H1 (cell line): Measurements from ENCODE around the gene MPP2. TPM values are rescaled to one million over a fixed set of nuclear protein-coding genes. Genes with fewer than 3 reads are reported as not detected.
"Not testable (repeated sequence)": the region's sequence is repeated elsewhere in the genome, so short reads cannot be mapped to it uniquely, and the experiment has no call there.

Experiments used
- CTCF ChIA-PET: fragments of 300-600 bp; sonication (Branson Sonifier 250); formaldehyde crosslinking; loops from one replicate; lab custom pipeline; 2021; ENCODE audit not compliant: partially characterized antibody; lab: Charles Lee
- POLR2A ChIA-PET: fragments of 300-600 bp; sonication (Branson Sonifier 250); formaldehyde crosslinking; loops from one replicate; lab custom pipeline; 2021; ENCODE audit warnings: inconsistent platforms; ENCODE audit not compliant: partially characterized antibody; lab: Charles Lee
- DNase-seq, 2 experiments: peaks; one replicate each; pipeline versions ENCODE4 v3.0.0 to v3.0.0-alpha.2; 2010 to 2022; ENCODE audit warnings: low spot score in 2 of 2, low read depth in 1 of 2, mixed read lengths in 1 of 2
- FAIRE-seq: peaks from 2 replicates; lab custom pipeline; 2011; peaks lifted over from hg19 to GRCh38; lab: Jason Lieb, UNC
- H2AFZ ChIP-seq: 2 replicates; pipeline ENCODE4 v1.8.1; 2012; ENCODE audit warnings: low read length, inconsistent platforms
- H2AK5ac ChIP-seq: 2 replicates; pipeline ENCODE4 v1.6.1; 2013; ENCODE audit warnings: low read depth, low read length
- H2BK120ac ChIP-seq: replicated peaks from 2 replicates; pipeline ENCODE3; 2013; ENCODE audit warnings: low read depth, low read length, inconsistent platforms
- H2BK12ac ChIP-seq: 2 replicates; pipeline ENCODE4 v1.6.1; 2013; ENCODE audit warnings: low read depth, low read length
- H2BK15ac ChIP-seq: 2 replicates; pipeline ENCODE4 v1.6.1; 2013; ENCODE audit warnings: low read length
- H2BK20ac ChIP-seq: 2 replicates; pipeline ENCODE4 v1.6.1; 2013; ENCODE audit warnings: low read length
- H2BK5ac ChIP-seq: 2 replicates; pipeline ENCODE4 v1.6.1; 2013; ENCODE audit warnings: low read depth, low read length
- H3K14ac ChIP-seq: 2 replicates; pipeline ENCODE4 v1.6.1; 2013; ENCODE audit warnings: inconsistent platforms; ENCODE audit not compliant: insufficient read length
- H3K18ac ChIP-seq: 2 replicates; pipeline ENCODE4 v1.6.1; 2013; ENCODE audit warnings: low read length; ENCODE audit errors: extremely low read depth
- H3K23ac ChIP-seq: 2 replicates; pipeline ENCODE4 v1.6.1; 2013; ENCODE audit warnings: inconsistent platforms; ENCODE audit not compliant: insufficient read length
- H3K23me2 ChIP-seq: 2 replicates; pipeline ENCODE4 v1.6.1; 2013; ENCODE audit warnings: low read depth, low read length
- H3K27ac ChIP-seq: 2 replicates; pipeline ENCODE4 v1.6.1; 2011; ENCODE audit warnings: low read depth, low read length, inconsistent platforms
- H3K27me3 ChIP-seq, 4 experiments: replicated peaks in 1 of 4; 1 replicate in 1 of 4; 2 replicates in 3 of 4; pipeline versions ENCODE4 v1.6.1 to v1.8.1; 2011 to 2013; ENCODE audit warnings: low read length in 3 of 4, mild to moderate bottlenecking in 3 of 4, inconsistent platforms in 2 of 4, mixed read lengths in 2 of 4, moderate library complexity in 1 of 4; ENCODE audit not compliant: control insufficient read depth in 3 of 4, insufficient read depth in 3 of 4; ENCODE audit errors: extremely low read depth in 1 of 4
- H3K36me3 ChIP-seq, 4 experiments: 2 replicates each; pipeline versions ENCODE4 v1.6.1 to v1.8.1; 2011 to 2013; ENCODE audit warnings: mild to moderate bottlenecking in 4 of 4, low read length in 3 of 4, moderate library complexity in 2 of 4, control low read depth in 1 of 4, inconsistent platforms in 1 of 4; ENCODE audit not compliant: insufficient read depth in 4 of 4, control insufficient read depth in 2 of 4
- H3K4ac ChIP-seq: replicated peaks from 2 replicates; pipeline ENCODE3; 2013; ENCODE audit warnings: low read length, low read depth, mixed read lengths, inconsistent platforms; ENCODE audit not compliant: insufficient read length
- H3K4me1 ChIP-seq, 4 experiments: replicated peaks in 1 of 4; 1 replicate in 1 of 4; 2 replicates in 3 of 4; pipeline versions ENCODE4 v1.6.1 to v1.8.1; 2011 to 2013; ENCODE audit warnings: low read length in 3 of 4, inconsistent platforms in 2 of 4, mixed read lengths in 1 of 4; ENCODE audit not compliant: insufficient read depth in 4 of 4, control insufficient read depth in 3 of 4
- H3K4me2 ChIP-seq, 2 experiments: 2 replicates each; pipeline versions ENCODE4 v1.6.1 to v1.8.1; 2011 to 2013; ENCODE audit warnings: low read depth in 2 of 2, low read length in 2 of 2, control low read depth in 1 of 2, inconsistent platforms in 1 of 2, mild to moderate bottlenecking in 1 of 2; ENCODE audit not compliant: insufficient read depth in 1 of 2
- H3K4me3 ChIP-seq, 4 experiments: fragments of 200-600, 300-600 bp in 1 of 4; sonication (generic), shearing (Covaris generic), sonication (Bioruptor Twin) in 1 of 4; 2 replicates each; pipeline versions ENCODE4 v1.5.1 to v1.8.1; 2011 to 2016; ENCODE audit warnings: low read length in 4 of 4, low read depth in 3 of 4, control low read depth in 2 of 4, inconsistent platforms in 2 of 4, mild to moderate bottlenecking in 2 of 4, mixed read lengths in 1 of 4, moderate library complexity in 1 of 4; ENCODE audit not compliant: insufficient read depth in 2 of 4; ENCODE audit errors: extremely low read depth in 1 of 4
- H3K56ac ChIP-seq: replicated peaks from 2 replicates; pipeline ENCODE3; 2013; ENCODE audit warnings: low read depth, mild to moderate bottlenecking, mixed read lengths, low read length, inconsistent platforms; ENCODE audit not compliant: insufficient read length
- H3K79me1 ChIP-seq: 2 replicates; pipeline ENCODE4 v1.6.1; 2013; ENCODE audit warnings: low read depth, low read length, control low read depth
- H3K79me2 ChIP-seq, 2 experiments: 2 replicates each; pipeline versions ENCODE4 v1.6.1 to v1.8.1; 2012 to 2013; ENCODE audit warnings: low read length in 2 of 2, mild to moderate bottlenecking in 2 of 2, inconsistent platforms in 1 of 2; ENCODE audit not compliant: insufficient read depth in 2 of 2, control insufficient read depth in 1 of 2
- H3K9ac ChIP-seq, 4 experiments: replicated peaks in 1 of 4; 1 replicate in 1 of 4; 2 replicates in 3 of 4; pipeline versions ENCODE4 v1.6.1 to v1.8.1; 2011 to 2013; ENCODE audit warnings: low read depth in 3 of 4, low read length in 3 of 4, control low read depth in 2 of 4, mild to moderate bottlenecking in 2 of 4, moderate library complexity in 2 of 4, inconsistent platforms in 1 of 4; ENCODE audit errors: extremely low read depth in 1 of 4
- H3K9me3 ChIP-seq, 2 experiments: 2 replicates each; pipeline versions ENCODE4 v1.6.1 to v1.8.1; 2012 to 2013; ENCODE audit warnings: mild to moderate bottlenecking in 2 of 2, moderate library complexity in 2 of 2, control low read depth in 1 of 2, inconsistent platforms in 1 of 2, low read depth in 1 of 2, low read length in 1 of 2, mixed read lengths in 1 of 2; ENCODE audit not compliant: insufficient read depth in 2 of 2
- H4K20me1 ChIP-seq, 2 experiments: replicated peaks in 1 of 2; 2 replicates each; pipeline versions ENCODE3 to v1.8.1; 2011 to 2013; ENCODE audit warnings: inconsistent platforms in 2 of 2, low read length in 2 of 2, mild to moderate bottlenecking in 1 of 2; ENCODE audit not compliant: insufficient read depth in 2 of 2, control insufficient read depth in 1 of 2
- H4K5ac ChIP-seq: 2 replicates; pipeline ENCODE4 v1.6.1; 2013; ENCODE audit warnings: low read length, low read depth, mixed read lengths, inconsistent platforms; ENCODE audit not compliant: insufficient read length
- H4K8ac ChIP-seq: 2 replicates; pipeline ENCODE4 v1.8.0; 2013; ENCODE audit warnings: mild to moderate bottlenecking, moderate library complexity, low read length, inconsistent platforms; ENCODE audit not compliant: insufficient read depth; ENCODE audit errors: extremely low read depth
- H4K91ac ChIP-seq: replicated peaks from 2 replicates; pipeline ENCODE3; 2013; ENCODE audit warnings: low read length, mixed read lengths, inconsistent platforms; ENCODE audit not compliant: insufficient read length
- WGBS, 2 experiments: shearing (Covaris generic) in 1 of 2; methylation state at CpG; one replicate each; pipeline versions ENCODE4 v1.1.6 to v1.1.7; 2013 to 2015; ENCODE audit warnings: low lambda C conversion rate in 2 of 2, mixed read lengths in 2 of 2, inconsistent platforms in 1 of 2, low coverage in 1 of 2, missing lambda C conversion rate in 1 of 2; ENCODE audit not compliant: insufficient replicate concordance in 2 of 2, insufficient coverage in 1 of 2, insufficient read length in 1 of 2; ENCODE audit errors: extremely low coverage in 1 of 2, missing lambda C conversion rate in 1 of 2; 5-methylcytosine and 5-hydroxymethylcytosine counted together
- polyA plus RNA-seq, 7 experiments: library from polyadenylated mRNA; depleted of rRNA in 3 of 7; stranded (reverse) in 5 of 7; unstranded in 2 of 7; fragments of >200 nt in 5 of 7; fragments of 200-250 nt in 2 of 7; gene quantifications; 1 replicate in 5 of 7; 2 replicates in 1 of 7; 4 replicates in 1 of 7; pipeline versions ENCODE4 v1.2.1 to v1.2.3, GENCODE V29; 2011 to 2013; ENCODE audit warnings: missing spikeins in 2 of 7, mixed read lengths in 2 of 7
- total RNA-seq: library from RNA; stranded (reverse); fragmentation: NEBNext Ultra II Directional; extraction: Animal tissue kit (Norgen Biotek cat#: 25700); gene quantifications from 2 replicates; pipeline ENCODE4 v1.2.1, GENCODE V29; 2021

MPP2 gene
- total and polyA plus RNA-seq, 2 of the 8 experiments (the other 6 are each of a cell fraction or from before 2014, with no cell fraction given), result 30.9 to 34.1 TPM

GRCh38 chr17:43939452-43939851 lies 32.1 kb upstream of the MPP2 start:
- ChIA-PET POLR2A (interaction anchor here (1.3 kb wide), 1 partner anchor 44 kb away, joined by 3 read pairs; no protein-coding TSS in a partner anchor), CTCF (interaction anchor here (0.7 to 13.3 kb wide), 13 partner anchors 9 to 69 kb away, joined by 4 to 416 read pairs (median 9); partner anchors contain the start of genes MPP2 and NAGS)
- not testable (repeated sequence) for H3K4me2 ChIP-seq, H3K9me3 ChIP-seq, H2BK5ac ChIP-seq, H4K91ac ChIP-seq, H3K36me3 ChIP-seq, H4K20me1 ChIP-seq, H3K56ac ChIP-seq, FAIRE-seq, H3K14ac ChIP-seq, H3K23me2 ChIP-seq, H3K18ac ChIP-seq, H3K23ac ChIP-seq, H3K79me1 ChIP-seq, H3K4me3 ChIP-seq, H2AK5ac ChIP-seq, H2BK15ac ChIP-seq, DNase-seq, H2BK20ac ChIP-seq, H3K27ac ChIP-seq, H2AFZ ChIP-seq, H2BK120ac ChIP-seq, H3K9ac ChIP-seq, H4K8ac ChIP-seq, H3K79me2 ChIP-seq, H3K4ac ChIP-seq, H4K5ac ChIP-seq
- peaks cover 1 to 31% (median 21%) of the 10 kb centered on the region in 4 experiments for H3K27me3 ChIP-seq
- 96% methylated on average over 3 of the region's 3 CpGs; no CpG with 5 or more reads in 1 of the 2 experiments for WGBS, 2 experiments
- peak overlapping the region; percentile 80; the same call in 1 of the 2 replicates for H2BK12ac ChIP-seq
- peaks cover 0 to 15% (median 8%) of the 10 kb centered on the region in 4 experiments; a peak in 6 of 7 replicates for H3K4me1 ChIP-seq
